Suprapubic skin (tissue), 3 donors: Measurements from ENCODE around the gene BRIP1.

Source experiments
- POLR2A ChIP-seq, 2 donors: fragments of 450-650 bp; IDR thresholded peaks; one replicate each; pipeline ENCODE4 v1.6.1; 2017; ENCODE audit warnings: antibody characterized with exemption in 2 of 2, mild to moderate bottlenecking in 2 of 2, moderate library complexity in 2 of 2
- TF ChIP-seq, protein P1 (sequence below), 2 donors: fragments of 200-600 bp in 1 of 2; fragments of 450-650 bp in 1 of 2; sonication (generic) in 1 of 2; IDR thresholded peaks; one replicate each; pipeline ENCODE4 v1.5.1; 2016 to 2019; ENCODE audit warnings: antibody characterized with exemption in 2 of 2, mild to moderate bottlenecking in 1 of 2, moderate library complexity in 1 of 2

DNA sequence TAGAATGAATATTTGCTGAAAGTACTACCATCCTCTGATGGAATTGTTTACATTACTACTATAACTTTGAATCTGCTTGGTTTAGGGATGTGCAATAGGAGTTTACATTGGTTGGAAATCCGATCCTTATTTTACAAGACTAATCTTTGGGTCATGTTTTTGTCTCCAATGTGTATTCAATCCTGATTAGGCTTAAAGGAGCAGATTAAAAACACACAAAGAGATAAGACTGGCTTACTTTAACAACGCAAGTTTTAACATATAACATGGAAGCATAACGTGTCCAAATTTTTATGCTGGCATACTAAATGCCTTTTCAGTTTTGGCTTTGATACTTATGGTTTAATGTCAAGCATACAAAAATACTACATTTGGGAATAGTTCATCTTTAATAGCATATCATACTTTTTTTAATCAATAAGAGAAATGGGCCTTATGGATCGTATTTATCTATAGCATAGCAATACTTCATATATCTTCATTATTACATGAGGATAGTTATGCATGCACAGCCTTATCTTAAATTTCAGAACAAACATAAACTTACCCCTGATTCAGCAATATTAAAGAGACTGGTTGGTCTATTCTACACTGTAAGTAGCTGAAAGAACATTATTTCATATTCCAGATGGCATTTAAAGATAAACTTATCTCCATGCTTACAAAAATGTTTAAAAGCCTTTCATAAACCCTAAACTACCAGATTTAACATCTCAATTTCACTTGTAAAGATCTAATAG lies 202.4 kb downstream of the BRIP1 start:
- TF ChIP-seq POLR2A (IDR thresholded peaks at IDR 0.05), result no peak
- TF ChIP-seq, protein P1, sequence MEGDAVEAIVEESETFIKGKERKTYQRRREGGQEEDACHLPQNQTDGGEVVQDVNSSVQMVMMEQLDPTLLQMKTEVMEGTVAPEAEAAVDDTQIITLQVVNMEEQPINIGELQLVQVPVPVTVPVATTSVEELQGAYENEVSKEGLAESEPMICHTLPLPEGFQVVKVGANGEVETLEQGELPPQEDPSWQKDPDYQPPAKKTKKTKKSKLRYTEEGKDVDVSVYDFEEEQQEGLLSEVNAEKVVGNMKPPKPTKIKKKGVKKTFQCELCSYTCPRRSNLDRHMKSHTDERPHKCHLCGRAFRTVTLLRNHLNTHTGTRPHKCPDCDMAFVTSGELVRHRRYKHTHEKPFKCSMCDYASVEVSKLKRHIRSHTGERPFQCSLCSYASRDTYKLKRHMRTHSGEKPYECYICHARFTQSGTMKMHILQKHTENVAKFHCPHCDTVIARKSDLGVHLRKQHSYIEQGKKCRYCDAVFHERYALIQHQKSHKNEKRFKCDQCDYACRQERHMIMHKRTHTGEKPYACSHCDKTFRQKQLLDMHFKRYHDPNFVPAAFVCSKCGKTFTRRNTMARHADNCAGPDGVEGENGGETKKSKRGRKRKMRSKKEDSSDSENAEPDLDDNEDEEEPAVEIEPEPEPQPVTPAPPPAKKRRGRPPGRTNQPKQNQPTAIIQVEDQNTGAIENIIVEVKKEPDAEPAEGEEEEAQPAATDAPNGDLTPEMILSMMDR (IDR thresholded peaks at IDR 0.05), result no peak
